Astrocyte (in vitro differentiated cells and primary cell): Measurements from ENCODE around the gene ELMO2. TPM values are rescaled to one million over a fixed set of nuclear protein-coding genes. Genes with fewer than 3 reads are reported as not detected.

ENCODE experiments used
- DNase-seq: peaks from one replicate; pipeline ENCODE4 v3.0.0-alpha.2; 2010; ENCODE audit warnings: low read depth
- FAIRE-seq: peaks from 2 replicates; lab custom pipeline; 2011; peaks lifted over from hg19 to GRCh38; lab: Jason Lieb, UNC
- H2AFZ ChIP-seq: 2 replicates; pipeline ENCODE4 v1.6.0; 2012; ENCODE audit warnings: low read depth, low read length, inconsistent platforms
- H3K27ac ChIP-seq: 2 replicates; pipeline ENCODE4 v1.5.1; 2011; ENCODE audit warnings: low read depth, low read length, inconsistent platforms
- H3K27me3 ChIP-seq: 2 replicates; pipeline ENCODE4 v1.6.0; 2011; ENCODE audit warnings: low read length, inconsistent platforms; ENCODE audit not compliant: insufficient read depth
- H3K36me3 ChIP-seq: 2 replicates; pipeline ENCODE4 v1.5.1; 2011; ENCODE audit warnings: low read length, inconsistent platforms; ENCODE audit not compliant: insufficient read depth
- H3K4me1 ChIP-seq: 2 replicates; pipeline ENCODE4 v1.5.1; 2011; ENCODE audit warnings: low read length, inconsistent platforms; ENCODE audit not compliant: insufficient read depth
- H3K4me2 ChIP-seq: 2 replicates; pipeline ENCODE4 v1.6.0; 2012; ENCODE audit warnings: low read length, inconsistent platforms
- H3K4me3 ChIP-seq: 2 replicates; pipeline ENCODE4 v1.5.1; 2011; ENCODE audit warnings: low read depth, mild to moderate bottlenecking, low read length, inconsistent platforms; ENCODE audit not compliant: insufficient read depth
- H3K79me2 ChIP-seq: 2 replicates; pipeline ENCODE4 v1.6.0; 2012; ENCODE audit warnings: mild to moderate bottlenecking, low read length, inconsistent platforms; ENCODE audit not compliant: insufficient read depth
- H3K9ac ChIP-seq: 2 replicates; pipeline ENCODE4 v1.6.0; 2012; ENCODE audit warnings: mild to moderate bottlenecking, low read length, inconsistent platforms
- H3K9me3 ChIP-seq: 2 replicates; pipeline ENCODE4 v1.5.1; 2012; ENCODE audit warnings: low read depth, mild to moderate bottlenecking, low read length, inconsistent platforms; ENCODE audit not compliant: insufficient read depth
- H4K20me1 ChIP-seq: 2 replicates; pipeline ENCODE4 v1.6.0; 2012; ENCODE audit warnings: low read length, inconsistent platforms; ENCODE audit not compliant: insufficient read depth
- H3K27ac Mint-ChIP-seq: one replicate; pipeline ENCODE4 v1.8.0; 2021; ENCODE audit warnings: mild to moderate bottlenecking, mixed read lengths; ENCODE audit not compliant: unreplicated experiment
- H3K27me3 Mint-ChIP-seq: one replicate; pipeline ENCODE4 v1.8.0; 2021; ENCODE audit warnings: low read depth, mixed read lengths; ENCODE audit not compliant: unreplicated experiment
- H3K36me3 Mint-ChIP-seq: one replicate; pipeline ENCODE4 v1.8.0; 2021; ENCODE audit warnings: low read depth, mixed read lengths; ENCODE audit not compliant: unreplicated experiment
- H3K4me1 Mint-ChIP-seq: one replicate; pipeline ENCODE4 v1.8.0; 2021; ENCODE audit warnings: low read depth, mixed read lengths; ENCODE audit not compliant: unreplicated experiment
- H3K4me3 Mint-ChIP-seq: one replicate; pipeline ENCODE4 v1.8.0; 2021; ENCODE audit warnings: mild to moderate bottlenecking, moderate library complexity, mixed read lengths; ENCODE audit not compliant: unreplicated experiment
- H3K9me3 Mint-ChIP-seq: one replicate; pipeline ENCODE4 v1.8.0; 2021; ENCODE audit warnings: mild to moderate bottlenecking, mixed read lengths; ENCODE audit not compliant: unreplicated experiment
- CTCF ChIP-seq: IDR thresholded peaks from 2 replicates; pipeline ENCODE4 v1.5.1; 2011; ENCODE audit warnings: low read depth, mild to moderate bottlenecking, inconsistent platforms, low read length, moderate library complexity; ENCODE audit not compliant: insufficient read depth
- EZH2 ChIP-seq: IDR thresholded peaks from 2 replicates; pipeline ENCODE4 v1.6.1; 2012; ENCODE audit warnings: mild to moderate bottlenecking, low read length, inconsistent platforms; ENCODE audit not compliant: insufficient read depth
- total RNA-seq: library from RNA; stranded (reverse); gene quantifications from 2 replicates; pipeline ENCODE4 v1.2.1, GENCODE V29; 2021

ELMO2 gene
- total RNA-seq, 1 donor from 2014 or later: 53.4 TPM

GRCh38 chr20:46327557-46327956 lies 78.9 kb downstream of the ELMO2 start:
- no peak overlapping the region for H3K9ac ChIP-seq
- DNase-seq: no peak
- H2AFZ ChIP-seq: no peak overlapping the region
- Mint-ChIP-seq H3K27ac (no peak overlapping the region), H3K36me3 (no peaks in the 10 kb centered on the region), H3K9me3 (no peaks in the 10 kb centered on the region), H3K27me3 (peaks cover 55% of the 10 kb centered on the region), H3K4me1 (no peaks in the 10 kb centered on the region), H3K4me3 (no peak overlapping the region)
- no peak overlapping the region for H3K4me3 ChIP-seq
- no peaks in the 10 kb centered on the region for H3K79me2 ChIP-seq
- no peaks in the 10 kb centered on the region for H4K20me1 ChIP-seq
- no peaks in the 10 kb centered on the region for H3K4me1 ChIP-seq
- no peak overlapping the region for H3K4me2 ChIP-seq
- no peaks in the 10 kb centered on the region for H3K9me3 ChIP-seq
- H3K36me3 ChIP-seq: no peaks in the 10 kb centered on the region
- no peak for FAIRE-seq
- TF ChIP-seq EZH2 (no peak), CTCF (no peak)
- peaks cover 25% of the 10 kb centered on the region for H3K27me3 ChIP-seq
- H3K27ac ChIP-seq: no peak overlapping the region

- H3K4me1 Mint-ChIP-seq: no peaks in the 10 kb centered on the region
- no peak overlapping the region for H3K27ac Mint-ChIP-seq
- peaks cover 28% of the 10 kb centered on the region for H3K27me3 ChIP-seq
- no peak overlapping the region for H2AFZ ChIP-seq
- no peak overlapping the region for H3K4me3 Mint-ChIP-seq
- no peaks in the 10 kb centered on the region for H3K36me3 ChIP-seq
- H3K79me2 ChIP-seq: no peaks in the 10 kb centered on the region
- no peaks in the 10 kb centered on the region for H3K9me3 ChIP-seq
- H3K4me3 ChIP-seq: no peak overlapping the region
- no peaks in the 10 kb centered on the region for H4K20me1 ChIP-seq
- H3K4me2 ChIP-seq: no peak overlapping the region
- no peak overlapping the region for H3K27ac ChIP-seq
- DNase-seq (no peak), FAIRE-seq (no peak)
- no peak overlapping the region for H3K9ac ChIP-seq
- H3K36me3 Mint-ChIP-seq: no peaks in the 10 kb centered on the region
- TF ChIP-seq EZH2: no peak
- TF ChIP-seq CTCF: no peak
- no peaks in the 10 kb centered on the region for H3K9me3 Mint-ChIP-seq
- peaks cover 60% of the 10 kb centered on the region for H3K27me3 Mint-ChIP-seq
- H3K4me1 ChIP-seq: no peaks in the 10 kb centered on the region
Observed at GRCh38 chr20:46325789-46326188, 80.6 kb downstream of the ELMO2 start.

- TF ChIP-seq CTCF (peak; percentile 17), EZH2 (no peak)
- no peaks in the 10 kb centered on the region for H3K9me3 ChIP-seq
- FAIRE-seq: no peak
- H2AFZ ChIP-seq: no peak overlapping the region
- H3K79me2 ChIP-seq: no peaks in the 10 kb centered on the region
- Mint-ChIP-seq H3K9me3 (no peaks in the 10 kb centered on the region), H3K27ac (no peak overlapping the region), H3K27me3 (peaks cover 60% of the 10 kb centered on the region), H3K36me3 (no peaks in the 10 kb centered on the region), H3K4me1 (no peaks in the 10 kb centered on the region), H3K4me3 (no peak overlapping the region)
- no peaks in the 10 kb centered on the region for H3K4me1 ChIP-seq
- DNase-seq: no peak
- H3K9ac ChIP-seq: no peak overlapping the region
- H3K36me3 ChIP-seq: no peaks in the 10 kb centered on the region
- no peak overlapping the region for H3K27ac ChIP-seq
- no peaks in the 10 kb centered on the region for H4K20me1 ChIP-seq
- H3K4me2 ChIP-seq: no peak overlapping the region
- peaks cover 29% of the 10 kb centered on the region for H3K27me3 ChIP-seq
- H3K4me3 ChIP-seq: no peak overlapping the region
Observed at GRCh38 chr20:46324960-46325703, 81.3 kb downstream of the ELMO2 start.
